K562 (cell line): ENCODE results near the gene RASGRP4. TPM values are rescaled to one million over a fixed set of nuclear protein-coding genes. Genes with fewer than 3 reads are reported as not detected.

Source experiments
- BHLHE40 ChIP-seq: IDR thresholded peaks from 2 replicates; pipeline ENCODE4 v1.6.1; 2011; ENCODE audit warnings: low read length, improper control_type of control experiment
- BRCA1 ChIP-seq, 2 experiments: fragments of 450-650 bp in 1 of 2; sonication (generic) in 1 of 2; formaldehyde crosslinking in 1 of 2; IDR thresholded peaks; 2 replicates each; pipeline versions ENCODE4 v1.5.0 to v1.6.1; 2017 to 2020; ENCODE audit warnings: mild to moderate bottlenecking in 1 of 2, missing genetic modification reagents in 1 of 2
- BRD4 ChIP-seq: fragments of 200-600 bp; sonication (generic); IDR thresholded peaks from 2 replicates; pipeline ENCODE4 v1.6.1; 2017; ENCODE audit warnings: inconsistent platforms
- CEBPZ ChIP-seq: fragments of 150-350 bp; IDR thresholded peaks from 2 replicates; pipeline ENCODE4 v1.6.1; 2014; ENCODE audit warnings: low read depth, mild to moderate bottlenecking, low read length, borderline replicate concordance
- CREM ChIP-seq: IDR thresholded peaks from 2 replicates; pipeline ENCODE4 v1.6.1; 2014; ENCODE audit warnings: antibody characterized with exemption, low read depth
- EGR1 ChIP-seq: fragments of 450-650 bp; conservative IDR thresholded peaks from 2 replicates; pipeline ENCODE4 v1.6.1; 2017; ENCODE audit warnings: mild to moderate bottlenecking
- ELF4 ChIP-seq: fragments of 450-650 bp; formaldehyde crosslinking; IDR thresholded peaks from 2 replicates; pipeline ENCODE4 v1.4.0; 2022; ENCODE audit warnings: missing genetic modification characterization
- EP400 ChIP-seq: fragments of 450-650 bp; IDR thresholded peaks from 2 replicates; pipeline ENCODE4 v1.6.1; 2017; ENCODE audit warnings: antibody characterized with exemption, mild to moderate bottlenecking, moderate library complexity
- FOSL1 ChIP-seq: fragments of 200-800 bp; sonication (Bioruptor generic); conservative IDR thresholded peaks from 2 replicates; pipeline ENCODE4 v1.6.1; 2016; ENCODE audit warnings: missing genetic modification characterization, missing compliant biosample characterization
- HIVEP1 ChIP-seq: fragments of 250-450 bp; sonication (Bioruptor Pico); IDR thresholded peaks from 2 replicates; pipeline ENCODE4 v1.4.0; 2020; ENCODE audit warnings: mild to moderate bottlenecking
- HMBOX1 ChIP-seq: sonication (generic); IDR thresholded peaks from 2 replicates; pipeline ENCODE4 v1.6.1; 2016
- HMG20B ChIP-seq: fragments of 250-450 bp; sonication (Bioruptor Pico); IDR thresholded peaks from 2 replicates; pipeline ENCODE4 v1.5.0; 2021; ENCODE audit warnings: mild to moderate bottlenecking
- HNRNPL ChIP-seq: fragments of 200-400 bp; formaldehyde crosslinking; IDR thresholded peaks from 2 replicates; pipeline ENCODE4 v1.6.1; 2017; ENCODE audit warnings: low read depth, mild to moderate bottlenecking, low read length
- MAX ChIP-seq: sonication (generic); formaldehyde crosslinking; IDR thresholded peaks from 2 replicates; pipeline ENCODE4 v1.9.0; 2022; ENCODE audit warnings: mild to moderate bottlenecking, missing genetic modification reagents
- NUFIP1 ChIP-seq: fragments of 450-650 bp; IDR thresholded peaks from 2 replicates; pipeline ENCODE4 v1.6.1; 2018; ENCODE audit not compliant: partially characterized antibody
- PCBP2 ChIP-seq: fragments of 200-400 bp; formaldehyde crosslinking; IDR thresholded peaks from 2 replicates; pipeline ENCODE4 v1.6.1; 2018; ENCODE audit warnings: low read length, low read depth, mild to moderate bottlenecking, moderate library complexity; ENCODE audit not compliant: poor library complexity, severe bottlenecking
- RNF2 ChIP-seq: sonication (generic); IDR thresholded peaks from 2 replicates; pipeline ENCODE4 v1.6.1; 2016
- SMC3 ChIP-seq: conservative IDR thresholded peaks from 2 replicates; pipeline ENCODE4 v1.6.1; 2011; ENCODE audit warnings: low read depth, low read length, improper control_type of control experiment; ENCODE audit not compliant: insufficient read depth
- SUPT5H ChIP-seq: fragments of 450-650 bp; IDR thresholded peaks from 2 replicates; pipeline ENCODE4 v1.6.1; 2016
- VEZF1 ChIP-seq: fragments of 200-800 bp; sonication (Bioruptor generic); IDR thresholded peaks from 2 replicates; pipeline ENCODE4 v1.6.1; 2017; ENCODE audit warnings: missing genetic modification characterization, missing compliant biosample characterization
- ZBTB8A ChIP-seq: fragments of 450-650 bp; IDR thresholded peaks from 2 replicates; pipeline ENCODE4 v1.6.1; 2018; ENCODE audit warnings: mild to moderate bottlenecking, moderate library complexity; ENCODE audit not compliant: partially characterized antibody
- ZNF133 ChIP-seq: fragments of 250-450 bp; sonication (Bioruptor Pico); IDR thresholded peaks from 2 replicates; pipeline ENCODE4 v1.4.0; 2020; ENCODE audit warnings: mild to moderate bottlenecking
- ZNF274 ChIP-seq: IDR thresholded peaks from 2 replicates; pipeline ENCODE4 v1.6.1; 2011; ENCODE audit warnings: low read depth, mild to moderate bottlenecking, low read length, moderate library complexity, borderline replicate concordance
- ZNF347 ChIP-seq: fragments of 450-650 bp; formaldehyde crosslinking; IDR thresholded peaks from 2 replicates; pipeline ENCODE4 v1.4.0; 2020; ENCODE audit warnings: low read depth, mild to moderate bottlenecking, moderate library complexity
- ZNF431 ChIP-seq: sonication (generic); formaldehyde crosslinking; IDR thresholded peaks from 2 replicates; pipeline ENCODE4 v1.8.0; 2022; ENCODE audit warnings: mild to moderate bottlenecking, missing genetic modification reagents
- polyA plus RNA-seq, 8 experiments: library from polyadenylated mRNA; depleted of rRNA in 4 of 8; stranded (reverse) in 5 of 8; unstranded in 3 of 8; fragments of >200 nt; fragmentation: Nextera tagmentation in 2 of 8; fragmentation: Illumina TruSeq in 1 of 8; extraction: Ambion mirVana in 2 of 8; extraction: Trizol in 1 of 8; gene quantifications; 2 replicates each; pipeline versions ENCODE4 v1.2.1 to v1.2.3, GENCODE V29; 2011 to 2014; ENCODE audit warnings: inconsistent platforms in 1 of 8, missing spikeins in 1 of 8
- total RNA-seq, 7 experiments: library from RNA; depleted of rRNA in 6 of 7; stranded (reverse); fragments of >200 nt in 6 of 7; fragmentation: Illumina TruSeq in 2 of 7; extraction: Trizol in 2 of 7; gene quantifications; 2 replicates each; pipeline versions ENCODE4 v1.2.1 to v1.2.3, GENCODE V29; 2011 to 2021; ENCODE audit warnings: low replicate concordance in 1 of 7

RASGRP4 gene
- total and polyA plus RNA-seq, 9 of the 15 experiments (the other 6 are each of a cell fraction or from before 2014, with no cell fraction given), result 0.39 to 4.6 (median 3.8) TPM

GRCh38 chr19:38387550-38388348, 38.3 kb downstream of the RASGRP4 start, which contains the start of gene GGN (continued):
- TF ChIP-seq CEBPZ (no peak), VEZF1 (CRISPR knock-in tag) (peak; percentile 70), ZNF347 (CRISPR knock-in tag) (no peak), EGR1 (peak; percentile 81; the same call in 1 of the 2 replicates), SUPT5H (0 out of 2 replicates have a peak, but pooled peaks have one; percentile 43), BRCA1 (IDR thresholded peaks at IDR 0.05) (no peak), BRCA1 (CRISPR knock-in tag; IDR thresholded peaks at IDR 0.05) (no peak), EP400 (no peak), ZNF431 (no peak), CREM (peak; percentile 45; the same call in 1 of the 2 replicates), HMG20B (no peak), HIVEP1 (CRISPR knock-in tag) (no peak), ZNF274 (no peak), ELF4 (CRISPR knock-in tag) (no peak), SMC3 (no peak), RNF2 (no peak), HMBOX1 (peak; percentile 45; the same call in 1 of the 2 replicates), PCBP2 (no peak), NUFIP1 (no peak), ZNF133 (CRISPR knock-in tag) (no peak), BHLHE40 (no peak), HNRNPL (no peak), BRD4 (no peak), FOSL1 (tag) (no peak), MAX (CRISPR knock-in tag) (no peak), ZBTB8A (no peak)
